ENCODE measurements around the gene DIAPH1.
"Not testable (repeated sequence)": the region's sequence is repeated elsewhere in the genome, so short reads cannot be mapped to it uniquely, and the experiment has no call there.

The DIAPH1 gene

DNA sequence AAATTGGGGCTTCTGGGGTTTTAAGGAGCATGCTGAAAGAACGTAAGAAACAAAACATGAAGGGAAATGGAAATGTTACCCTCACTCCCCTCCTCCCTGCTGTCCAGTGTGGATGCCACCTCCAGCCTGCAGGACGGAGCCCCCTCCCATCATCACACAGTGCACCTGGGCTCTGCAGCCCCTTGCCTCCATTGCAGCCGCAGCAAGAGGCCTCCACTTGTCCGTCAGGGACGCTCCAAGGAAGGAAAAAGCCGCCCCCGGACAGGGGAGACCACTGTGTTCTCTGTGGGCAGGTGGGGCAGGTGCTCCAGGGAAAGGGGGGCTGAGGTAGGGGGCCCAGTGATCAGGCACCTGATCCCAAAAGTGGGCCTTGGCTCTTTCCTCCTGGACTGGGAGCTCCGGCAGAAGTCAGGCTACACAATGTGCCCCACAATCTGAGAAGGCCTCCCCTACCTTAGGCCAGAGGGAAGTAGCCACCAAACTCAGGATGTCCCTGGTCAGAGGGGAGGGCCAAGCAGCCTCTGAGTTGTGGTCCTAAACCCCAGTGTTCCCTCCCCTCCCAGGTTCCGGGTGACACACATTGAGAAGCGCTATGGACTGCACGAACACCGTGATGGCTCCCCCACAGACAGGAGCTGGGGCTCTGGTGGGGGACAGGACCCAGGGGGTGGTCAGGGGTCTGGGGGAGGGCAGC, 20.7 kb upstream of the DIAPH1 start:
- no peak for DNase-seq

DNA sequence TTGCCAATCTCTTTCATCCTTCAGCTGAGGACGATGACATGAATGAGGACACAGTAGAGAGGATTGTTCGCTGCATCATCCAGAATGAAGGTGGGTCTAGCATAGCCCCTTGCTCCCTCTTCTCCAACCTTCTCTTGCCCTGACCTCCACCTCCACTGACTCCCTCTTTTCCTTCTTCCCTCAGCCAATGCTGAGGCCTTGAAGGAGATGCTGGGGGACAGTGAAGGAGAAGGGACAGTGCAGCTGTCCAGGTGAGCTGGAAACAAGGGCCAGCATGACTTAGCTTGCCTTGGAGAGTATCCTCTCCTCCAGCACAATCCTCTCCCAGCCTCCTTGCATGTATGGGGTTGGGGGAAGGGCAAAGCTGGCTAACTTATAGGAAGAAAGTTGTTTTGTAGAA, 20.0 kb upstream of the DIAPH1 start:
- DNase-seq = no peak

DNA sequence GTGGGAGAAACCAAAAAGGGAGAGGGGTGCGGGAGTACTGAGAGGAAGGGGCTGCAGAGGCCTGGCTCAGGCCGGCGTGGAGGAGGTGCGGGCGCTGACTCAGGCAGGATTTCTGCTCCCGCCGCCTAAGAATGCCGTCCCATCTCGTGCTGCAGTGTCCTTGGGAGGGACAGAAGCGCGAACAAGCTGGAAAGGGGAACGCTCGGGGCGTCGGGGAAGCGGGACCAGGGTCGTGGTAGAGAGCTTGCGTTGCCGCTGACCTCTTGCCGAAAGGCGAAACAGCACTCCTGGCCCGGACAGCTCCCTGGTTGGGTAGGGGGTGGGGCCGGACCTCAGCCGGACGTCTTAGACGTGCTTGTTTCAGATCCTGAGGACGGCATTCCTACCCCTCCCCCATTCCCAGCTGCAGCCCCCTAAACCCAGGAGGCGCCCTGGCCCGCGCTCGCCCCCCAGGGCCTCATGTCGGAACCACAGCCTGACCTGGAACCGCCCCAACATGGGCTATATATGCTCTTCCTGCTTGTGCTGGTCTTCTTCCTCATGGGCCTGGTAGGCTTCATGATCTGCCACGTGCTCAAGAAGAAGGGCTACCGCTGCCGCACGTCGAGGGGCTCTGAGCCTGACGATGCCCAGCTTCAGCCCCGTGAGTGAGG, 19.1 kb upstream of the DIAPH1 start:
- DNase-seq = no peak

DNA sequence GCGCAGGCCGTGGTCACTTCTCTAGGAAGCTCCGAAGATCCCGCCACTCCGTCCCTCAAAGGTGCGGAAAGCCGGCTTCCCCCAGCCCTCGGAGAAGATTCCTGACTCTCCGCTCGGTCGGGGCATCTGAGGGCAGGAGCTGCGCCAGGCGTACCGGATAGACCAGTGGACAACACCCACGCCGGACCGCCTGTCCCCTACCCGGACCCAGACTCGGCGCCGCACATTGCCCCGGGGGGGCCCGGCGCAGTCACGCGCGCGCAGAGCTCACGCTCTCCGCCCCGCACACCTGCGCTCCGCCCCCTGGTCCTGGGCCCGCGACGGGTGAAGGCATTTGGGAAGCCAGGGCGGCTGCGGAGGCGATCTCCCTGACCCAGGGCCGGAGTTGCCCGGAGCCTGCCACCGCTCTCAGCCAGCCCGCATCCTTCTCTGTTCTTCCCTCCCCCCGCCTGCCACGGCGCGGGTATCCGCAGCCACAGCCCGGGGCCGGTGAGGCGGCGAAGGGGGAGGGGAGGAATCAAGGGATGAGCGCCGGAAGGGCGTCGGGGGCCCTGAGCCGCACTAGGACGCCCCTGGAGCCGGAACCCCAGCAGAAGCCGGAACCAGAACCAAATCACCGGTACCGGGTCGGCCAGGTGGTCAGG, 18.4 kb upstream of the DIAPH1 start:
- DNase-seq = no peak

DNA sequence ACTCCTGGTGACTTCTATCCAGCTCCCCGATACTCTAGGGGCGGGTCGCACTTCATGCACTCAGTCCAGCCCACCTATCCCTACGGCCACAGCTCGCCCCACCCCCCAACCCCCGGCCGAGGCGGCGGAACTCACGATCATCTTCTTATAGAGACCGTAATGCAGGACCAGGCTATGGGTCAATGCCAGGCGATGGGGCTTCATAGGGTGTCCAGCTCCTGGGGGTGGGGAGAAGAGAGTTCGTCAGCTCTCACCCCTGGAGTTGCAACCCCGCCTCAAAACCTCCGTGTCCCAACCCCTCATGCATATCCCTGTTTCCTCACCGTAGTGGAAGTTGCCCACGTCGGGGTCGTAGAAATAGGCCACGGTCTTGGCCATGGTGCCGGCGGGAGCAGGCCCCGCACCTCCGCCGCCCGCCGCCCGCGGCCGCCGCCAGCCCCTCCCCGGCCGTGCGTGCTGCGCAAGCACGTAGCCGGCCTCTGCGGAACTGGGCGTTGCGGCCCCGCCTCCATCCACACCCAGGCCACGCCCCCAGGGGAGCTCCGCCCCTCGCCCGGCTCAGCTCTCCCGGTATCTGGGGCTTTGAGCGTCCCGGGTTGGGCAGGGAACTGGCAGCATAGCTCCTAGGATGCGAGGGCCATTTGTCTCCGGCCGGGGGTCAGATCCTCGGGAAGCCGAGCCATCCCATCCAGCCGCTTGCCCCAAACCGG, 17.8 kb upstream of the DIAPH1 start, which contains the start of the genes HDAC3 and RELL2:
Gene HDAC3 (minus strand): TSS at position 437 of the 710 bp plus-strand sequence. CDS start 59 bp downstream, at position 378.
Gene RELL2 (plus strand): TSS at position 585 of the 710 bp plus-strand sequence. CDS start 1,229 bp downstream, outside the sequence.
- DNase-seq = peak; percentile 89 to 91

DNA sequence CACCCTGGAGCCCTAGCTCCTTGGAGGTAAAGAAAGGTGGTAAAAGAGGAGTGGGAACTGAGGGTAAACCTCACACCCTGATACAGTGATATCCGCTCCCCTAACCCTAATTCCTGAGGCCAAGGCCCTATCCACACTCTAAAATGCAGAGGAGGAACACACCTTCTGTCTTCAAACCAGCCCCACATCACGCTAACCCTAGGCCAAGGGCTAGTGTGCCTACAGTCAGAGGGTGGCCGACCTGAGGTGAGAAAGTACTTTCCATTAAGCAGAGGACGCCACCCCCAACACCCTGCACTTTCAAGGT, 17.3 kb upstream of the DIAPH1 start:
- no peak for DNase-seq

DNA sequence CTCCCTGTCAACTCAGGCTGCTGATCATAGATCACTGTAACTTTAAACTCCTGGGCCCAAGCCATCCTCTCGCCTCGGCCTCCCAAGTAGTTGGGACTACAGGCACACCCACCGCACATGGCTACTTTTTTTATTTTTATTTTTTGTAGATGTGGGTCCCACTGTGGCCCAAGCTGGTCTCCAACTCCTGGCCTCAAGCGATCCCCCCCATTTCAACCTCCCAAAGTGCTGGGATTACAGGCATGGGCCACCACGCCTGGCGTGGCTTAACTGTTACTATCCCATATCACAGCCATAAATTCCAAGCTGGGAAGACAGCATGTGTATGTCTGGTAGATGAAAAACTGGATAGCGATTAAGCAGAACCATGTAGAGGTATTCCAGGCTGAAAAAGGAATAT, 16.8 kb upstream of the DIAPH1 start:
- DNase-seq = no peak

DNA sequence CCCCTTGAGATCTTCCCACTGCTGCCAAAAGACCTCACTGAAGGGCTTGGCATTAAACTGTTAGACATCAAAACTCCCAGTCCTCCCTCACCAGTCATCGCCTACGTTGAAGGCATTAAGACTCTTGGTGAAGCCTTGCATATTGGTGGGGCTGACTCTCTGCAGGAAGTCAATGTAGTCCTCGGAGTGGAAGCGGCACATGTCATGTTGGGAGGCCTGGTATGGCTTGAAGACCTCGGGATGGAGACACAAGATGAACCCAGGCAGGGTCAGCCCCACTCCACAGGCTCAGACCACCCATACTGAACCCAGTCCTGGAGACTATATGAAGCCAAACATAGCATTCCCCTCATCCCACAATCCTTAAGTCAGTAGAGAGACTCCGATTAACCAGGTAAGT, 15.9 kb upstream of the DIAPH1 start:
- no peak for DNase-seq

DNA sequence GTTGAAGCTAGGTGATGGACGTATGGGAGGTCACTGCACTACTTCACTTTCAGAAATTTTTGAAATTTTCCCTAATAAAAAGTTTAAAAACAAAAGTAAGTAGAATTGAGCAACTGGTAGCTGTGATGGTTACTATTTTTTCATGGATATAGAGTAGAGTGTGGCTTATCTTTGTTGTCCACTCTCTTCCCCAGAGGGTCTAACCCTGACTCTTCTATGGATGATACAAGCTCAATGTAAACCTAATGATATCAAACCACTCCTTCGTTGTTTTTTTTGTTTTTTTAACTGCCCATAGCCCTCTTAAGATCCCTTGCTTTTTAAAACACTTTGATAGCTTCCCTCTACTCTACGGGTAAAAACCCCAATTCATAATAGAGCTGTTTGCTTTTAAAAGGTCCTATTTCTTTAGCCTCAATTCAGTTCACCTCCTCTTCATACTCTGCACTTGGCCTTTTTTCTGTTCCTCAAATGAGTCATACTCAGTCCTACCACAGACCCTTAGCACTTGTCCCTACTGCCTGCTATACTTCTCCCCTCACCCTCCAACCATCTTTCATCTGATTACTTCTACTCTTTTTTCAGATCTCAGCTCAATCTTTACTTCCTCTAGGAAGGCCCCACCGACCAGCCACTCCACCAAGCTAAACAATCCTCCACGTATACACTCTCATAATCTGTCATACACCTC, 15.2 kb upstream of the DIAPH1 start:
- no peak for DNase-seq

DNA sequence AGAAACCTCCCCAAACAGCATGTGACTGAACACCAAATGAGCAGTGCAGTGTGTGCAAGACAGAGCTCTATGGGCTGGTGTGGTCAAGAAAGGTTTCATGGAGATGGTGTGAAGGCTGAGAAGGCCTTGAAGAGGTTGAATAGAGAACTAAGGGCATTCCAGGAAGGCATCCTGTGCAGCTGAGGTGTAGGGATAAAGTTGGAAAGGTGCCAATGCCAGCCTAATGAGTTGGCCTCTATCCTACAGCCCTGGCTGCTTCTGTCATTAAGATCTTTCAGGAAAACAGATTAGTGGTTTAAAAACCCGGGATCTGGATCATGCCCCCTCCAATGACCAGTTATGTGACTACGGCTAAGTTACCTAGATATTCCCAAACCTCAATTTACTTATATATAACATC, 13.8 kb upstream of the DIAPH1 start:
- no peak for DNase-seq

DNA sequence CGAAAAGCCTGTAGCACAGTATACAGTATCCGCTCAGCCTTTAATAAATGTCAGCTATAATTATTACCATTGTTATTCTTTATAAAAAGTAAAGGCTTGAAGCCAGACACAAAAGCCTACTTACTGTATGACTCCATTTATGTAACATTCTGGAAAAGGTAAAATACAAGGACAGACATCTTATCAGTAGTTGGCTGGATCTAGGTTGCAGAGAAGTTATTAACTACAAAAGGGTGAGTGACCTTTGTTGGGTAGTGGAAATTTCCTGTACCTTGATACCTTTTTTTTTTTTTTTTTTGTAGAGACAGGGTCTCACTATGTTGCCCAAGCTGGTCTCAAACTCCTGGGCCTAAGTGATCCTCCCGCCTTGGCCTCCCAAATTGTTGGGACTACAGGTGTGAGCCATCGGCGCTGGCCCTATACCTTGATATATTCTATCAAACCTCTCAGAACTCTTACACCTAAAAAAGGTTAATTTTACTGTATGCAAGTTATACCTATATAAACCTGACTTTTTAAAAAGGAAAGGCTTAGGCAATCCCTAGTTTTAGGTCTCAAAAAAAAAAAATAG, 11.9 kb upstream of the DIAPH1 start:
- DNase-seq = no peak

DNA sequence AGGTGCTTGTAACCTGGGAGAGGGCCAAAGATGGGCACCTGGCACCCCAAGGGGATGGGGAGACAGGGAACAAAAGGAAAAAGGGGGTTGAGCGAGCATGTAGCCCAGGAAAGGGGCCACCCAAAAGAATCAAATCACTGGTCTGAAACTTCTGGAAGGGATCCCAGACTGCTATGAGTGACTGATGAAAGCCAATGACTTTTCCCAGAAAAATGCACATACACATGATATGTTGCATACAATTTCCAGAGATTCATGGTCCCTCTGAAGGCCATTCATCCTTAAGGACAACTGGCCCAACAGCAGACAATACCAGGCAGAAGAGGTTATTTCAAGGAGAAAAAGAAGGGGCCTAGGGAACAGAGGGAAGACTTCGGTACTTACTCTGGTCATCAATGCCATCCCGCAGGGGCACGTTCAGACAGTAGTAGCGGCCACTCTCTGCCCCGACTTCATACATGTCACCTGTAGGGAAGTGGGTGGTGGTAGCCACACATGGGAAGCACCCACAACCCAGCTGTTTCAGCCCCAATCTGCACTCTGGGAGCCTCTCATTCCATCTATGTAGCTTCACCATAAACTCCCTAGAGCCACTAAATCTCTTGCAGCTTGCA, 9.5 kb upstream of the DIAPH1 start:
- no peak for DNase-seq

DNA sequence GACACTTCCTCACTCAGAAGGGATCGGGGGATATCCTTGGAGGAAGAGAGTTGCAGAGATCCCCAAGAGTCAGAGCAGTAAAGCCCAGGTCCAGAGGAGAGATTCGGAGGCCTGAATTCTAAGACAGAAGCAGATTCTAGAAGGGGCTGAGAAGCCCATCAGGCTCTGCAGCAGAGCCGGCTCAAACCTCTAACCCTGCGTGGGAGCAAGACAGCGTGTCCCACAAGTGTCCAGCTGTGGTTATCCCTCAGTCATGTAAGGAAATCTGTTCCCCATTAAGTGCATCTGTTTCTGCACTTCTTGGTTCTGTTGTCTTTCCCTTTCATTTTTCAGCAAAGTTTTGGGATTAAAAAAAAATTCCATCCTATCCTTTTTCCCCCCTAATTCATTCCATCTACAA, 4.8 kb upstream of the DIAPH1 start:
- no peak for DNase-seq

DNA sequence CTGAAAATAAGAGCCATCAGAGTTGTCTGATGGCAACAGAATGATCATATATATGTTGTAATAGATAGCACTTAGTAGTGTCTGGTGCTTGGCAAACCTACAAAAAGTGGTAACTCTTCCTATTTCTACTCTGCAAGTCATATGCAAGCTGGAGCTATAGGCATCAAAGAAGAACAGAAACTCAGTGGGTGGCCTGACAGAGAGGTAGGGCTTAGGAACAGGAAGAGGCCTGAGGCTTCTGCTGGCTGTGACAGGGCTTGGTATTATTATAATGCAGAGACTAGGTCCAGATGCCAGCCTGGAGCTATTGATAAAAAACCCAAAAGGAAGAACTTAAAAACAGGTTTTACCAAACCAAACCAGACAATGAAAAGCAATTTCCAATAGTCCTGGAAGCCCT, 4.4 kb upstream of the DIAPH1 start:
- DNase-seq = no peak

DNA sequence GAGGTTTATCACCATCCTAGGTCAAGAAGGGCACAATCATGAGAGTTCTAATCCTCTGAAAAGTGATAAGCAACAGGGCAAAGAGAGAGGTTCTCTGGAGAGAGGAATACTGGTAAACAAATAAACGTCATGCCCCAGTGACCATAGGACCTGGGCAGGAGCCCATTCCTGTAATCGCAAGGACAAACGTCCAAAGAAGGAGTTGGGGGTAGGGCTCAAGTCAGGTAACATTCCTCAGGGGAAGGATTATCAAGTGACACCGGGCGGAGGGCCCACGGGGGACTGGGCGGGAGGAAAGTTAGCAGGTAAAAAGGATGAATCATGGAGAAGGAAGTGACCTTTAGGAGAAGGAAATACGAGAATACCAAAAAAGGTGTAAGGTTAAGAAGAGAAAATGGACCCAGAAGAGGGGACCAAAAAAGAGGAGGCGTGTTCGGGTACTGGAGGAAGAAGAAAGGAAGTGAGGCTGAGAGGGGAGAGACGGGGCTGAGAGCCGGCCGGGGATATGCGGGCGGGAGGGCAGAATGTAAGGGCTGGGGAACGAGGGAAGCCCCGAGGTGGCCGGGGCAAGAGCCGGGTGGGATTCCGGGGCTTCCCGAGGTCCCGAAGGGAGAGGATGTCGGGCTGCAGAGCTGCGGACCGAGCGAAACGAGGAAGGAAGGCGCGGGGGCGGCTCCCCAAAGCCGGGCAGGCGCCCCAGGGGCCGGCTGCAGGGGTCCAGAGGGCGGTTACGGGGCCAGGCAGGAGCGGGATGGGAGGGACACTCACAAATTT, 583 bp downstream of the DIAPH1 start:
- no peak for DNase-seq

DNA sequence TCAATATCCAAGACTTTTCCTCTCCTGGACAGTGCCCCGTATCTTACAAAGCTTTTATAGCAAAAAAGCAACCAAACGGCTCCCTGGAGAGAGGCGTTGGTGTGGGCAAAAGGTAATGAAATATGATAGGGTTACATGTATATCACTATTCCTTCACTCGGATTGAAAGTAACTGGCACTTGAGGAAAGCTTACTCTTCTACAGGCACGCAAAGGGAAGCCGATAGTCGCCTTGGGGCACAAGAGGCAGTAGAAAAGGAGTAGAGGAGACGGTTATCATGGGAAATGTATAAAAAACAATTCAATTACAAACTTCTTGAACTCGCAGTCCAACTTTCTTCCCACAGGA, 1.1 kb downstream of the DIAPH1 start:
- DNase-seq = no peak

DNA sequence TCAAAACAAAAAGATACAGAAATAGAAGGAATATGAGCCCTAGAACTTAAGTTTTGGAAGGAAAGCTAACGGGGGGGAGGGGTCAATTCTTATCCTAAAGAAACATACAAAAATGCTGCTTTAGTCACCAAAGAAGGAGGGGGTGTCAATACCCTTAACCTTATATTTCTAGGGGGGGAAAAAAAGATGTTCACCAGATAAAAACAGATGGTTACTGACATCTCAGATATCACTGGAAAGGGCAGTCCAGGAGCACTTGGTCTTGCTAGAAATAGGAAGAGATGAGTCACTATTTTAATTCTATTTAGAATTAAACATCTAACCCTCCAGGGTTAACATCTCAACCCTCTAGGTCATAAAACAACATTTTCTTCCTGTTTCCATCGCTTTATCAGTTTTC, 1.7 kb downstream of the DIAPH1 start:
- no peak for DNase-seq

DNA sequence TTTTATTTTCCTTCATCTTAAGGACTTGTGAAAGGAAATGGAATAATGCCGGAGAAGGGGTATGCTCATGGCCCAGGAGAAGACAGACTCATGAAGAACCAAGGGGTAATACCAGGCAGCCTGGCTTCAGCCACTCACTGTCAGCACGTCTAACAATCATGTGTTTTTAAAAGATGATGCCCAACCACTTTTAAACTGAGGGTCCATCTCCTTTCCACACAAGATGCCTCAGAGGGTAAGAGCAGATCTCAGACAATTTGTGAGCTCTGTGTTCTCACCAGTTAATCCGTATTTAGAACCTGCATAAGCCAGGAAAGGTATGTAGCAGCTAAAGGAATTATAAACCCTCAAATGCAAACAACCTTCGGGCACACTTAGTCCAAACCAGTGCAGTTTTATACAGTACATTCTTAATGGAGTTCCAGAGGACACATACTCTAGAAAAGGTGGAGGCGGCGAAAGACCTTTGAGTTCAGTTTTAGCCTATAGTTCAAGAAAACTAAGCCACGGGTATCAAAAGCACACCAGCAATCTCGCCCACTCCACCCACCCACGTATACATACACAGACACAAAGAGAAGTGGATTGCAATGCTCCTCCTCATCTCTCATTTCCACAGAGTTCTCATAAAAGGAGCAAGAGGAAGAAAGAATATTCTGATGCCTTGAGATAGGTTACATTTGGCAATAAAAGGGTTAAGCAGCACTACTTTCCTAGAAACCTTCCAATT, 2.6 kb downstream of the DIAPH1 start:
- no peak for DNase-seq

DNA sequence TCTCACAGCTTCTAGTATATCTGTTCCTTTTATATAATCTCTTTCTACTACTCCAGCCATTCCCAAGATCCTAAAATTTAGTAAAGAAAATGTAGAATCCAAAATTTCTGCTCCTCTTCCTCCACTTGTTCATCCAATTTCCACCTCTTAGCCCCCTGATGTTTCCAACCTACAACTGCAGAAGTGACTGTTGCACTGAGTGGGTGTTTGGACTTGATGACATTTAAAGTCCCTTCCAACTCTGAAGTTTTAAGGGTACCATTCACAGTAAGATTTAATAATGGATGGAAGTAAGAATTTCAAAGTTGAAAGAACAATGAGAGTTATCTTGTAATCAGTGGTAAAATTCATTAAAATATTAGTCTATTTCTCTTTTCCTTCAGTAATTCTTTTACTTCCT, 5.5 kb downstream of the DIAPH1 start:
- DNase-seq = no peak

DNA sequence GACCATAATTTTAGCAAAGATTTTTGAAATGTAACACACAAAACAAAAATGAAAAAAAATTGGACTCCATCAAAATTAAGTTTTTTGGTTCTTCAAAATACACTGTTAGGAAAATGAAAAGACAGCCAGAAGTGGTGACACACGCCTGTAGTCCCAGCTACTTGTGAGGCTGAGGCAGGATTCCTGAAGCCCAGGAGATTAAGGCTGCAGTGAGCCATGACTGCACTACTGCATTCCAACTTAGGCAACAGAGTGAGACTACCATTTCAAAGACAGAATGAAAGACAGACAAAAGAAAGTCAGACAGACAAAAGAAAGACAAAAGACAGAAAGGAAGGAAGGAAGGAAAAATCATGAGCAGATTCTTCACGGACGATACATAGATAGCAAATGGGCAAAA, 7.5 kb downstream of the DIAPH1 start:
- DNase-seq = no peak

DNA sequence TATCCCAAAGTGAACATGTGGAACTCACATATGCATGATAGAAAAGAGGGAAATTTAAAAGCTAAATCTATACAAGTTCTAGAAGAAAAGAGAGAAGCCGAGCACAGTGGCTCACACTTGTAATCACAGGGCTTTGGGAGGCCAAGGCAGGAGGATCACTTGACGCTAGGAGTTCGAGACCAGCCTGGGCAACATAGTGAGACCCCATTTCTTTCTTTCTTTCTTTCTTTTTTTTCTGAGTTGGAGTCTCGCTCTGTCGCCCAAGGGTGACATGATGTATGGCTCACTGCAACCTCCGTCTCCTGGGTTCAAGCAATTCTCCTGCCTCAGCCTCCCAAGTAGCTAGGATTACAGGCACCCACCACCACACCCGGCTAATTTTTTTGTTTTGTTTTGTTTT, 8.9 kb downstream of the DIAPH1 start:
- DNase-seq = not testable (repeated sequence)
